ENCODE measurements around the gene DYRK1A. TPM values are rescaled to one million over a fixed set of nuclear protein-coding genes. Genes with fewer than 3 reads are reported as not detected.
A peak's percentile ranks its signal among the peaks of the same experiment; 100 is the strongest.

The DYRK1A gene
- total and polyA plus RNA-seq, 7 donors: 21.5 to 105 (median 79.9) TPM

DNA sequence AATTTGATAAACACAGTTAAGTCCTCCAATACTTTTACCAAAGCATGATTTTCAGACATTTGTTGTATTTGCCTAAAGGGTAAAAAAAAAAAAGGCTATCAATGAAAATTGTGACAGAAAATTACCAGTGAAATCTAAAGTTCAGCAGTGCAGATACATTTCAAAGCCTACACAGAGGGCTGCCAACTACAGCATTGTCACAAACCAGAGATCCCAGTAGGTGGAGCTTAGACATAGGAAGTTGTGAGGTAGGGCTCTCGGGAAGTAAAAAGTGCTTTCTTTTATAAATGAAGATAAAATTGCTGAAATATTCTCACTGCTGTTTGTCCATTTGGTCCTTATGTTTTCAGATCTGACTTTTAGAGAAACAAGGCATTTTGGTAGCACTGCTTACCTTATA is 123.0 kb downstream of the DYRK1A start:
- TF ChIP-seq CTCF (IDR thresholded peaks at IDR 0.05): no peak
- peak overlapping the region; percentile 28 for H3K27ac ChIP-seq

DNA sequence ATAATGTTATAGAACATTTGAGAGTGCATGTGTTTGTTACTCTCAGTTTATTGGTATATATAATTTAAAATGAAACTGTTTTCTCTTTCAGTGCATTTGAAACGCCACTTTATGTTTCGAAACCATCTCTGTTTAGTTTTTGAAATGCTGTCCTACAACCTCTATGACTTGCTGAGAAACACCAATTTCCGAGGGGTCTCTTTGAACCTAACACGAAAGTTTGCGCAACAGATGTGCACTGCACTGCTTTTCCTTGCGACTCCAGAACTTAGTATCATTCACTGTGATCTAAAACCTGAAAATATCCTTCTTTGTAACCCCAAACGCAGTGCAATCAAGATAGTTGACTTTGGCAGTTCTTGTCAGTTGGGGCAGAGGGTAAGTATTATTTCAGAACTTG is 123.5 kb downstream of the DYRK1A start:
- DNase-seq (no peak), ATAC-seq (no peak)
- intact Hi-C loops (cut with DNase I): loop anchor here in 1 of 2 donors (10.0 kb wide), 1 partner anchor 155 kb away; no protein-coding TSS in a partner anchor
- Histone ChIP-seq H3K9me3 (no peaks in the 10 kb centered on the region), H3K27me3 (ENCODE audit: insufficient read depth in 3 of 3, low read length in 2 of 3) (no peaks in the 10 kb centered on the region), H3K4me1 (peaks cover 16% of the 10 kb centered on the region), H3K36me3 (ENCODE audit: insufficient read depth in 1 of 2, low read depth in 1 of 2) (peaks cover 5 to 53% of the 10 kb centered on the region in 2 donors), H3K27ac (no peak overlapping the region), H3K4me3 (no peak overlapping the region)
- TF ChIP-seq CTCF (IDR thresholded peaks at IDR 0.05): no peak
- WGBS, 3 donors: 91 to 94% (median 94%) methylated on average over 7 of the region's 7 CpGs

More for the DNA sequence above, 123.0 kb downstream of the DYRK1A start:
- no peak for DNase-seq
- Histone ChIP-seq H3K9me3 (no peaks in the 10 kb centered on the region), H3K4me3 (no peak overlapping the region), H3K4me1 (peaks cover 21% of the 10 kb centered on the region), H3K36me3 (ENCODE audit: insufficient read depth in 1 of 2, low read depth in 1 of 2) (peaks cover 5 to 52% of the 10 kb centered on the region in 2 donors), H3K27me3 (ENCODE audit: insufficient read depth in 3 of 3, low read length in 2 of 3) (no peaks in the 10 kb centered on the region)
- WGBS, 3 donors: 47 to 63% (median 52%) methylated on average over 1 of the region's 1 CpG
- peak in 3 of 4 donors; percentile 68 to 71 (median 70) for ATAC-seq
- intact Hi-C loops (cut with DNase I): no loop called here

- ATAC-seq (peak in 2 of 4 donors; percentile 54 to 66), DNase-seq (no peak)
- WGBS, 3 donors: 42 to 73% (median 54%) methylated on average over 4 of the region's 4 CpGs
- no peaks in the 10 kb centered on the region for H3K9me3 ChIP-seq
- peaks cover 17% of the 10 kb centered on the region for H3K4me1 ChIP-seq
- H3K27me3 ChIP-seq (ENCODE audit: insufficient read depth in 3 of 3, low read length in 2 of 3): no peaks in the 10 kb centered on the region
- peak; percentile 33 for TF ChIP-seq CTCF (IDR thresholded peaks at IDR 0.05)
- H3K36me3 ChIP-seq (ENCODE audit: insufficient read depth in 1 of 2, low read depth in 1 of 2): peaks cover 6 to 63% of the 10 kb centered on the region in 2 donors
- H3K27ac ChIP-seq: peak overlapping the region; percentile 25
- H3K4me3 ChIP-seq: no peak overlapping the region
- intact Hi-C loops (cut with DNase I): loop anchor here in 1 of 2 donors (10.0 kb wide), 1 partner anchor 148 kb away; no protein-coding TSS in a partner anchor
Measured at GRCh38 chr21:37496972-37497371, 130.4 kb downstream of the DYRK1A start.

GRCh38 chr21:37498664-37499063 is 132.1 kb downstream of the DYRK1A start:
- intact Hi-C loops (cut with DNase I): loop anchor here in 1 of 2 donors (10.0 kb wide), 1 partner anchor 146 kb away; no protein-coding TSS in a partner anchor
- Histone ChIP-seq H3K4me1 (peaks cover 17% of the 10 kb centered on the region), H3K36me3 (ENCODE audit: insufficient read depth in 1 of 2, low read depth in 1 of 2) (peaks cover 6 to 49% of the 10 kb centered on the region in 2 donors), H3K27ac (no peak overlapping the region), H3K9me3 (no peaks in the 10 kb centered on the region), H3K27me3 (ENCODE audit: insufficient read depth in 3 of 3, low read length in 2 of 3) (no peaks in the 10 kb centered on the region), H3K4me3 (no peak overlapping the region)
- ATAC-seq: no peak
- no peak for TF ChIP-seq CTCF (IDR thresholded peaks at IDR 0.05)
- DNase-seq: no peak
- 97 to 100% (median 97%) methylated on average over 1 of the region's 1 CpG for WGBS, 3 donors

- WGBS, 3 donors: 94 to 96% (median 96%) methylated on average over 3 of the region's 3 CpGs
- no peaks in the 10 kb centered on the region for H3K4me1 ChIP-seq
- intact Hi-C loops (cut with DNase I): no loop called here
- H3K27me3 ChIP-seq (ENCODE audit: insufficient read depth in 3 of 3, low read length in 2 of 3): no peaks in the 10 kb centered on the region
- H3K9me3 ChIP-seq: no peaks in the 10 kb centered on the region
- H3K4me3 ChIP-seq: no peak overlapping the region
- no peak for ATAC-seq
- DNase-seq: no peak
- peaks cover 11 to 58% of the 10 kb centered on the region in 2 donors for H3K36me3 ChIP-seq (ENCODE audit: insufficient read depth in 1 of 2, low read depth in 1 of 2)
- no peak for TF ChIP-seq CTCF (IDR thresholded peaks at IDR 0.05)
- H3K27ac ChIP-seq: no peak overlapping the region
Measured at GRCh38 chr21:37502947-37503346, 136.4 kb downstream of the DYRK1A start.

All from psoas muscle (tissue), 8 donors.